Measurements from ENCODE around the gene GLIS1. TPM values are rescaled to one million over a fixed set of nuclear protein-coding genes. Genes with fewer than 3 reads are reported as not detected.

GLIS1 gene
- total RNA-seq, 1 donor, result 2.9 TPM

- Histone ChIP-seq H3K4me2 (ENCODE audit: insufficient read depth, low read length) (no peak overlapping the region), H2AFZ (ENCODE audit: low read length) (no peak overlapping the region), H3K36me3 (ENCODE audit: insufficient read depth, low read length) (no peaks in the 10 kb centered on the region), H3K4me1 (ENCODE audit: insufficient read depth, low read length) (no peaks in the 10 kb centered on the region), H3K9me3 (ENCODE audit: low read depth, low read length) (no peaks in the 10 kb centered on the region), H4K20me1 (ENCODE audit: insufficient read depth, low read length) (peaks cover 35% of the 10 kb centered on the region), H3K27me3 (ENCODE audit: insufficient read depth, low read length) (no peaks in the 10 kb centered on the region), H3K4me3 (ENCODE audit: insufficient read depth, low read length) (no peak overlapping the region), H3K79me2 (ENCODE audit: insufficient read depth, low read length) (no peaks in the 10 kb centered on the region), H3K27ac (ENCODE audit: low read depth, low read length) (no peak overlapping the region)
- TF ChIP-seq, protein P1, sequence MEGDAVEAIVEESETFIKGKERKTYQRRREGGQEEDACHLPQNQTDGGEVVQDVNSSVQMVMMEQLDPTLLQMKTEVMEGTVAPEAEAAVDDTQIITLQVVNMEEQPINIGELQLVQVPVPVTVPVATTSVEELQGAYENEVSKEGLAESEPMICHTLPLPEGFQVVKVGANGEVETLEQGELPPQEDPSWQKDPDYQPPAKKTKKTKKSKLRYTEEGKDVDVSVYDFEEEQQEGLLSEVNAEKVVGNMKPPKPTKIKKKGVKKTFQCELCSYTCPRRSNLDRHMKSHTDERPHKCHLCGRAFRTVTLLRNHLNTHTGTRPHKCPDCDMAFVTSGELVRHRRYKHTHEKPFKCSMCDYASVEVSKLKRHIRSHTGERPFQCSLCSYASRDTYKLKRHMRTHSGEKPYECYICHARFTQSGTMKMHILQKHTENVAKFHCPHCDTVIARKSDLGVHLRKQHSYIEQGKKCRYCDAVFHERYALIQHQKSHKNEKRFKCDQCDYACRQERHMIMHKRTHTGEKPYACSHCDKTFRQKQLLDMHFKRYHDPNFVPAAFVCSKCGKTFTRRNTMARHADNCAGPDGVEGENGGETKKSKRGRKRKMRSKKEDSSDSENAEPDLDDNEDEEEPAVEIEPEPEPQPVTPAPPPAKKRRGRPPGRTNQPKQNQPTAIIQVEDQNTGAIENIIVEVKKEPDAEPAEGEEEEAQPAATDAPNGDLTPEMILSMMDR (IDR thresholded peaks at IDR 0.05; ENCODE audit: extremely low read depth, low read depth, low read length), result no peak
- DNase-seq (ENCODE audit: insufficient read length, low spot score, missing footprints), result no peak
Measured at GRCh38 chr1:53704804-53705445, 34.0 kb downstream of the GLIS1 start.

DNA sequence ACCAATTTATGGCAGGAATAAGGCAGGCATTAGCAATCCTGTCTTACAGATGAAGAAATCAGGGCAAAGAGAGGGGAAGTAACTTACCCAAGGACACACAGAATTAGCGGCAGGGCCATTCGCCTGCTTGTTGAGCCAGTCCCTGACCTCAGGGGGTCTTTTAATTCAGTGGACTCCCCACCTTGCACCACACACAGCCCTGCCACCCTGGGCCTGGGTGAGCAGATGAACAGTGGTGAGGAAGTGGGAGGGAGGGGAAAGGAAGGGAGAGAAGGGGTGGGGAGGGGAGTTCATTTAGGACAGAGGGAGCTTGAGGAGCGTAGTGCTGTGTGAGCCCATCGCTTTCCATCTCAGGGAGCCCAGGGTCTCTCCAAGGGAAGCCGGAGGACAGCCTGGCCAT, 34.7 kb downstream of the GLIS1 start:
- TF ChIP-seq, protein P1 (IDR thresholded peaks at IDR 0.05; ENCODE audit: extremely low read depth, low read depth, low read length), result no peak
- Histone ChIP-seq H3K9me3 (ENCODE audit: low read depth, low read length) (no peaks in the 10 kb centered on the region), H2AFZ (ENCODE audit: low read length) (no peak overlapping the region), H3K4me1 (ENCODE audit: insufficient read depth, low read length) (no peaks in the 10 kb centered on the region), H3K4me3 (ENCODE audit: insufficient read depth, low read length) (no peak overlapping the region), H3K36me3 (ENCODE audit: insufficient read depth, low read length) (no peaks in the 10 kb centered on the region), H3K27me3 (ENCODE audit: insufficient read depth, low read length) (no peaks in the 10 kb centered on the region), H3K79me2 (ENCODE audit: insufficient read depth, low read length) (no peaks in the 10 kb centered on the region), H3K27ac (ENCODE audit: low read depth, low read length) (no peak overlapping the region), H4K20me1 (ENCODE audit: insufficient read depth, low read length) (peaks cover 28% of the 10 kb centered on the region), H3K4me2 (ENCODE audit: insufficient read depth, low read length) (no peak overlapping the region)
- no peak for DNase-seq (ENCODE audit: insufficient read length, low spot score, missing footprints)

DNA sequence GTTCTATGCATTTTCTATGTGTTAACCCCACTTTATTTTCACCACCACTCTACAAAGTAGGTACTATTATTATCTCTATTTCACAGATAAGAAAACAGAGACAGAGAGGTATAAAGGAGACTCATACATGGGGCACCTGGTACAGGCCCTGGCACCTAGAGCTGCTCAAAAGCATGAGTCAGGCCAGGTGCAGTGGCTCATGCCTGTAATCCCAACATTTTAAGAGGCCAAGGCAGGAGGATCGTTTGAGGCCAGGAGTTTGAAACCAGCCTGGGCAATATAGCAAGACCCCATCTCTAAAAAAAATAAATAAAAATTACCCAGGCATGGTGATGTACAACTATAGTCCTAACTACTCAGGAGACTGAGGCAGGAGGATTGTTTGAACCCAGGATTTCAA, 35.8 kb downstream of the GLIS1 start:
- TF ChIP-seq, protein P1 (IDR thresholded peaks at IDR 0.05; ENCODE audit: extremely low read depth, low read depth, low read length), result no peak
- DNase-seq (ENCODE audit: insufficient read length, low spot score, missing footprints), result peak; percentile 21
- Histone ChIP-seq H3K27ac (ENCODE audit: low read depth, low read length) (no peak overlapping the region), H3K4me1 (ENCODE audit: insufficient read depth, low read length) (peaks cover 2% of the 10 kb centered on the region), H3K36me3 (ENCODE audit: insufficient read depth, low read length) (no peaks in the 10 kb centered on the region), H3K79me2 (ENCODE audit: insufficient read depth, low read length) (no peaks in the 10 kb centered on the region), H4K20me1 (ENCODE audit: insufficient read depth, low read length) (peaks cover 25% of the 10 kb centered on the region), H3K4me3 (ENCODE audit: insufficient read depth, low read length) (no peak overlapping the region), H3K4me2 (ENCODE audit: insufficient read depth, low read length) (no peak overlapping the region), H3K9me3 (ENCODE audit: low read depth, low read length) (no peaks in the 10 kb centered on the region), H3K27me3 (ENCODE audit: insufficient read depth, low read length) (no peaks in the 10 kb centered on the region), H2AFZ (ENCODE audit: low read length) (no peak overlapping the region)

- Histone ChIP-seq H3K4me2 (ENCODE audit: insufficient read depth, low read length) (no peak overlapping the region), H3K9me3 (ENCODE audit: low read depth, low read length) (no peaks in the 10 kb centered on the region), H4K20me1 (ENCODE audit: insufficient read depth, low read length) (peaks cover 31% of the 10 kb centered on the region), H3K4me3 (ENCODE audit: insufficient read depth, low read length) (no peak overlapping the region), H2AFZ (ENCODE audit: low read length) (no peak overlapping the region), H3K4me1 (ENCODE audit: insufficient read depth, low read length) (peaks cover 8% of the 10 kb centered on the region), H3K79me2 (ENCODE audit: insufficient read depth, low read length) (no peaks in the 10 kb centered on the region), H3K27me3 (ENCODE audit: insufficient read depth, low read length) (no peaks in the 10 kb centered on the region), H3K27ac (ENCODE audit: low read depth, low read length) (no peak overlapping the region), H3K36me3 (ENCODE audit: insufficient read depth, low read length) (no peaks in the 10 kb centered on the region)
- no peak for DNase-seq (ENCODE audit: insufficient read length, low spot score, missing footprints)
- TF ChIP-seq, protein P1 (IDR thresholded peaks at IDR 0.05; ENCODE audit: extremely low read depth, low read depth, low read length), result no peak
Measured at GRCh38 chr1:53702341-53702740, 36.6 kb downstream of the GLIS1 start.

Measured in osteoblast (primary cell).